GM19328 (cell line): Measurements from ENCODE around the gene GRID1.

Source experiments
- ATAC-seq: cut with Tn5 transposase; IDR thresholded peaks from one replicate; pipeline ENCODE4 v1.9.1; 2021; ENCODE audit warnings: mild to moderate bottlenecking, moderate library complexity; ENCODE audit not compliant: unreplicated experiment

Gene GRID1

DNA sequence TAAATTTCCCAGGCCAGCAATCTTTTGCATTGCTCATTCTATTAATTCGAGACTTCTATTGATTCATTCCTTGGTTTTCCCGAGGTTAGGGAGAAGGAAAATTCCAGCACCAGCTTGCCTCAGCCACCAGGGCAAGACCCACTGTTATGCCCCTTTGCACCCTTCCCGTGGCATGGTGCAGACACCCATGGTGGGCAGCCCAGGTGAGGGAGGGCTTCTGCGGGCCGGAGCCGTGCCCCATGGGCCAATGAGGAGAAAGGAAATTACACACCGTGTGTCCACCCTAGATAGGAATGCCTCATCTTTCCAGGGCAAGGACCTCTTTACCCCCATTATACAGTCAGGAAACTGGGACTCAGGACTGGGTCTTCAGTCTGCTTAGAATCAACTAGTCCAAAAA is 4.5 kb upstream of the GRID1 start:
- ATAC-seq, result no peak

DNA sequence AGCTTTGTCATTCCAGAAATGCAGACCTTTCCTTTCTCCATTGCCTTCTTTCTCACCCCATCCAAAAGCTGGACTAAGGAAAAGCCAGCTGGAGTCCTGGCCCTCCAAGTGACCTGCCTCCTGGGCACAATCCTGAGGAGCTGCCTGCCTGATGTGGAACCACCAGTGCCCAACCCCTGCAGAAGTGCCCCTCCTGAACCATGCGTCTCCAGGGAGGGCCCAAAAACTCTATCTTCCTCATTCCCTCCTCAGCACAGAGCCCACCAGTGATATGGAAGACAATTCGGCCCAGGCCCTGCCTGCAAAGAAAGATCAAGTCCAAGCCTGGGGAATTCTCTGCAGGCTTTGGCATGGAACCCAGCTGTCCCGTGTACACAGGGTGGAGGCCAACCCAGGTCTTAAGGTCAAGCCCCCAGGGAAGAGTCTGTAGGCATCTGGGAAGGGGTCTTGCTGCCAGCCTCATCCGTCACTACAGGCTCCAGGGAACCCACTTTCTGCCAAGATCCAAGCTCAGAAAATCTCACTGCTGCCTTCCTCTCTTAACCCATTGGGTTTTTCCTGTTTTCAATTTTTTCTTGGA is 3.5 kb upstream of the GRID1 start:
- no peak for ATAC-seq

DNA sequence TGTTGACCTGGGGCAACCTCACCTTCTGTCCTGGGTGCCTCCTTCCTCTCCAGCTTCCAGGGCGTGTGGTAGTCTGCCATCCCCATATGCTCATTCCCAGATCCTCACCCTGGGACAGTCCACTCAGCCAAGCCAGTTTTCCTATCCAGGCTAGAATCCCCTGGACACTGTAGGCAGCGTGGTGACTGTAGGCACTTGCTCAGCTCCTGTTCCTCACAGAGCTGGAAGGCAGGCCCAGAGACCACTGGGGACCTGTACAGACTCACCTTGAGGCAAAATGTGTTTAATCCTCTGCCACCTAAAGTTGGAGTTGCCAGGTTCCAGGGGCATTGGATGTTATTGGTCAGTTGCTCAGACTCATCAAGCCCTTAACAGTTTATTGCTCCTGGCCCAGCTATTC is 2.4 kb upstream of the GRID1 start:
- ATAC-seq, result no peak

DNA sequence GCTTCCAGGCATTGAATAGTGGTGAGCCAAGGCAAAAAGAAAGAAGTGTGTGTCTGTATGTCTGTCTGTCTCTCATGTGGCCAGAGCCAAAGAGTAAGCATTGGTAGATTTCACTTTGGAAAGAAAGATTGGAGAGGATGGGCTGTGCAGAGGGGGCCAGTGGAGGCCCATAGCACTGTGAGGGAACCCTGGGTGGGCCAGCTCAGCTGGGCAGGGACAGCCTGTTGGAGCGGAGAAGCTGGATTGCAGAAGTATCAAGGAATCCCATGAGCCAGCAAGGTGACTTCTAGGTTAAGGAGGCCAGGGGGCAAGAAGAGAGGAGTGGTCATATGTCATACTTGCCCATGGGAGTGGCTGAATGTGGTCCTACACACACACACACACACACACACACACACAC is 1.5 kb upstream of the GRID1 start:
- ATAC-seq, result no peak

DNA sequence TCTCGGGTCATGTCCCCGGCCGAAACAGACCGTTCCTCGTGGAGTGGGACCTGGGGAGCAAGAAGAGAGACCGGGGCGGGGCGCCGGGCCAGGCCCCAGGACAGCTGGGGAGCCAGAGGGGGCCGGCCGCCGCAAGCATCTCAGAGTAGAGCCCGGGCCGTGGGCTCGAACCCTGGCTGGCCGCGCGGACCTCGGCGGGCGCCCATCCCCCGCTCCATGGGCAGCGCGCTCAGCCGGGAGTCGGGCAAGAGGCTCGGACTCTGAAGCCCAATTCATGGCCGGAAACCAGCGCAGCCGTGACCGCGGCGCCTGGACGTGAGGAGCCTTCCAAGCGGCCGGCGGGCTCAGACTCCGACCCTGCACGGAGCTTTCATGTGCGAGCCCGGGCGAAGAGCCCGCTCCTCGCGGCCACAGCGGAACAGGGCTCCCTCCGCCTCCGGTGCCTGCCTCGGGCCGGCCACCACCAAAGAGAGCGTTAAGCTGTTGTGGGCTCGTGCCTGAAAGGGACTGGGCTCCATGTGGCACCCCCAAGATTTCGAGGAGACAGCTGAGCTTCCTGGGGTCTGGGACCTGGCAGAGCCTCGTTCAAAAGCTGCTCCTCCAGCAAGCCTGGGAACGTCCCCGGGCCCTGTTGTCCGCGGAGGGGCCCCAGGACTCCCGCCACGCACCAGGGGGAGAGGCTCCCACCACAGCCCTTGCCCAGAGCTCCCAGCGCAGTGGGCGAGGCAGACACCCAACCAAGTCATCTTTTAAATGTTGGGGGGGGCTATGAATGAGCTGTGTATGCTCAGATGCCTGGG is 757 bp upstream of the GRID1 start:
- ATAC-seq, result no peak

DNA sequence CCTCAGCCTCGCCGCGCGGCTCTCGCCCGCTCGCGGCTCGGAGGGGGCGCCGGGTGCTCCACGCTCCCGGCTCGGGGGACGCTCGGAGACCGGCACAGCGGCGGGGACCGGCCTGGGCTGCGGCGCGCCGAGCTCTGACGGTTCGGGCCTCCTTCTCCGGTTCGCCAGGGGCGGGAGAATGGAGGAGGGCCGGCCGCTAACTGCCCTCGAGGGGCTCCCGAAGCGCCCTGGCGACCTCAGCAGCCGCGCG is 232 bp upstream of the GRID1 start:
- no peak for ATAC-seq

DNA sequence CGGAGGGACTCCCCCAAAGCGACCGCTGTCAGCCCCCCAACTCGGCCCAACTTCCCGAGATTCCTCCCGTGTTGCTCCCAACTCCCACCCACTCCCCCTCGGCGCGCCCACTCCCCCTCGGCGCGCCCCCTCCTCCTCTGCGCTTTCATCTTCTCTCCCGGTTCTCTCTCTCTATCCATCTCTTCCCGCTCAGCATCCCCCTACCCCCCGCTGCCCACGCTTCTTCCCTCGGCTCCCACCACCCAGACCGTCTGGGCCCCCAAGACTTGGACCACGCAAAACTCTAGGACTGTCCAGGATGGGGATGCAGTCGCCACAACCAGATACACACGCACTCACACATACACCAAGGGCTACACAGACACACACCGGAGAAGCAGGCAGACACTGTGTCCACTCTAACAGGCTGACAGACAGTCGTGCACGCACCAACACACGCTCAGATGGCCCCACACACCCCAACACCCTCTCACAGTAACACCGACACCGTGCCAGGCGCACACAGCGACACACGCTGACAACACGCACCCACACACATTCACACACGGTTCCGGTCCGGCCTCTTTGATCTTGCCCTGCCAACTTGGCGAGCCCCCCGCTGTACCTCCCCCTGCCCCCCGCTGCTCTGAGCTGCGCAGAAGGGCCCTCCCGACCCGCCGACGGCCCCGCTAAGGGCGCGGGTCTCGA is 1.1 kb downstream of the GRID1 start:
- no peak for ATAC-seq

DNA sequence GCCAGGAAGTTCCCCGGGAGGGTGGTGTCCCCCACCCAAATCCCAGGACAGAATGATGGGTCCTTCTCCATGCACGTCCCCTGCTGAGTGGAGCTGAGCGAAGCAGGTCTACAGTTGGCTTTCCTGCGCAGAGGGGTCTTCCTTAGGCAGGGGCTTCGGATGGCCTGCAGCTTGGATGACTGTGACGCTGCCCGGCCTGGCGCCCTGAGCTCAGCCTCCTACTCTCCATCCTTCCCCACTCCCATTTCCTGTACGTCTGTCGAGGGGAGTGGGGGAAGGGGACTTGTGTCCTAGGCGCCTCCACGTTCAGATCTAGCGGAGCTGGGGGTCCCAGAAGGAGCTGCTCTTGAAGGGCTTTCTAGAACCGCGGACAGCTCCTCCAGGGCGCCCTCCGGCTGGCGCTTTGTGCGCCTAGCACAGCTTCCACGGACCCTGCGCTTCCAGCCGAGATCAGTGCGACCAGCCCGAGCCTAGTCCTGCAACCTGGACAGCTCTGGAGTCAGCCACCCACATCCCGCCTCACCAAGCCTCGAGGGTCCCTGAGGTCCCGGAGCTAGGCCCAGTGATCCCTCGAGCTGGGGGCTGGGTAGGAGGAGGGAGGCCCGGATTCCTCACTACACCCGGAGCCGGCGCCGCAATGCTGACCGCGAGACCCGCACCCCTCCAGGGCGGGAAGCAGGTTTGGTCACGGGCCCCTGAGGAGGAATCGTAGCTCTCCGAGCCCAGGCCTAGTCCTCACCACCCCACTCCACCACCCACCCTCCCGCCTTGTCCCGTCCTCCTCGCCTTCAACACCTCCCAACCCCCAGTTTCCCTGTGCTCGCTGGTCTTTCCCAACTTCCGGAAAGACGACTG is 1.9 kb downstream of the GRID1 start:
- ATAC-seq, result no peak

DNA sequence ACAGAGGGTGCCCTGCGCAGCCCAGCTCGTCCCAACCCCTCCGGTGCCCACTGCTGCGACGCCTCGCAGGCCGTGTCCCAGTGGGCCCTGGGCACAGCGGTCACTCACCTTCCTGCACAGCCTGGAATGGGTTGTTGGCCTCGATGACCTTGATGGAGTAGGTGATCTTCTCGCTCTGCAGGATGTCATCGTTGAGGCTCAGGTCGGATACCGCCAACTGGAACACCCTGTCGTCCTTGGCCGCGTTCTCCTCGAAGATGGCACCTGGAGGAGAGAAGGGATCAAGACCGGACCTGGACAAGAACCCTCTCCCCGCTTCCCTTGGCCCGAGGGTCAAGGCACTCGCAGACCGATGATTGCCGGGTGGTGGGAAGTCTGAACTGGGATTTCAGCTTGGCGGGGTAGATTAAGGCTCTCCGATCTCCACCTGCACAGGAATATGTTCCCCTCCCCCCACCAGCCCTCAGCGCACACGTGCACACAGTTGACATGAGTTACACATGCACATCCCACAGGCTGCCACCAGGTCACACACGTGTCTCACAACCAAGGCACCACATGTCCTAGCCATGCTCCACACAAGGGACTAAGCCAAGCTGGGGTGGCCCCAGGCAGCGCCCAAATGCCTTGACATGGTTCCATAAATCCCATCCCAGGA is 2.6 kb downstream of the GRID1 start:
- no peak for ATAC-seq

DNA sequence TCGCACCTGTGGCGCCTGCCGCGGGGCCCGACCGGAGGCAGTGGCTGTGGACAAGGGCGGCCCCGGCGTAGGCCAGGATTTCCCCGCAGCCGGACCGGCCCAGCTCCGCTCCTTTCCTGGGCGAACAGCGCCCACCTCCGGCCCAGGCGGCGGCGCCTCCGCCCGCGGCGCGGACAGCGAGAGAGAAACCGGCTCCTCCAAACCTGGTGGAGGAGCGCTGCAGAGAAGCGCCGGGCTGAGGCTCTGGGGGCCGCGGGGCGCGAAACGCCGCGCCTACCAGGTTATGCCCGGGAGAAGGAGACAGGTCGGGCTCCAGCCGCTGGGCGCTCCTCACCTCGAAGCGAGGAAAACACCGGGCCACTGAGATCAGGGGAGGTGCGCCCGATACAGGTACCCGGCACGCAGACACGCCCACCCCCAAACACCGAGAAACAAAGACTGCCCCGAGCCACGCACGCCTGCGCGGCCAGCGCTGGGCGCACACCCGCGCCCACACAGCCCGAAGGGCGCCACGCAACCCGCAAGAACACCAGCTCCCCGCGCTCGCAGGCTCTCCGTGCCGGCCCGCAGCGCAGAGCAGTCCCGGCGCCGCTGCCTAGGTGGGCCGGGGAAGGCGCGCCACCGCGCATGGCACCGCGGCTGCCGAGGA is 3.3 kb downstream of the GRID1 start:
- no peak for ATAC-seq

DNA sequence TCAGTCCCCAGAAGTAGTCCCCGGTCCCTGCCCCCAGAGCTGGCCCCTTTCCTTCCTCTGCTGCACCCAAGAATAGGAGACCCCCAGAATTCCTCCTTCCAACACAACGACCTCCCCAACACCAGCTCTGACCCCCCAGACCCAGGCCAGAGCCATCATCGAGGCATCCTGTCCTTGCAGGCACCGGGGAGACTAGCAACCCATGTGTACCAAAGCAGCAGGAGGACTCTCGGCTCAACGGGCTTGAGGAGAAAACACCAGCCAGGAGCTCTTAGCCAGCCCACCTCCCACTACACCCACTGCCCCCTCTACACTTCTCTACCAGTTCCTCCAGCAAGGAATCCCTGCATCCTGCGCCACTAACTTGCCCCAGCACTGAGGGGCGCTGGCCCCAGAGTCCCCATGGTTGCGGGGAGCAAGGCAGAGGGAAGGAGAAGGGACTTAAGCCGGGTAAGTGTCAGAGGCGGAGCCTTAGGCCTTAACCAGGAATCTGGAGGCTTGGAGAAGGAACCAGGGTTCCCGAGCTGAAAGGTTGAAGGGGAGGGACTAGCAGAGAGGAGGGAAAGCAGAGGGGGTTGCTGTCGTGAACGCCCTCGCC is 3.9 kb downstream of the GRID1 start:
- ATAC-seq, result no peak

DNA sequence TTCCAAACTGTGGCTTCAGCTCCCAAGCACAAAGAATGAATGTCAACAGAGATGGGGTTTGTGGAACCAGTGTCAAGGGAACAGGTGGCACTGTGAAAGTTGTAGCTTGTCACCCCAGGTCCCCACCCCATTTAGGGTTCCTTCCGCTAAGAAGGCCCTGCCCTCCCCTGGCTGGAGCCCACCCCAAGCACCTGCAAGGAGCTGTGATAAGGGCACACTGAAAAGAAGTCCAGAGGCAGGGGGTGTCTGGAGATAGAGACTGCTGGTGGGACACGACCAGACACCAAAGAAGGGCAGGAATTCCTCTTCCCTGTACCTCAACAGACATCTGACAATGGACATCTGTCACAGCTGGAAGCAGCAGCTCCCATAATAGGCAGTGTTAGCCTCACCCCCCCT is 4.5 kb downstream of the GRID1 start:
- ATAC-seq, result no peak

DNA sequence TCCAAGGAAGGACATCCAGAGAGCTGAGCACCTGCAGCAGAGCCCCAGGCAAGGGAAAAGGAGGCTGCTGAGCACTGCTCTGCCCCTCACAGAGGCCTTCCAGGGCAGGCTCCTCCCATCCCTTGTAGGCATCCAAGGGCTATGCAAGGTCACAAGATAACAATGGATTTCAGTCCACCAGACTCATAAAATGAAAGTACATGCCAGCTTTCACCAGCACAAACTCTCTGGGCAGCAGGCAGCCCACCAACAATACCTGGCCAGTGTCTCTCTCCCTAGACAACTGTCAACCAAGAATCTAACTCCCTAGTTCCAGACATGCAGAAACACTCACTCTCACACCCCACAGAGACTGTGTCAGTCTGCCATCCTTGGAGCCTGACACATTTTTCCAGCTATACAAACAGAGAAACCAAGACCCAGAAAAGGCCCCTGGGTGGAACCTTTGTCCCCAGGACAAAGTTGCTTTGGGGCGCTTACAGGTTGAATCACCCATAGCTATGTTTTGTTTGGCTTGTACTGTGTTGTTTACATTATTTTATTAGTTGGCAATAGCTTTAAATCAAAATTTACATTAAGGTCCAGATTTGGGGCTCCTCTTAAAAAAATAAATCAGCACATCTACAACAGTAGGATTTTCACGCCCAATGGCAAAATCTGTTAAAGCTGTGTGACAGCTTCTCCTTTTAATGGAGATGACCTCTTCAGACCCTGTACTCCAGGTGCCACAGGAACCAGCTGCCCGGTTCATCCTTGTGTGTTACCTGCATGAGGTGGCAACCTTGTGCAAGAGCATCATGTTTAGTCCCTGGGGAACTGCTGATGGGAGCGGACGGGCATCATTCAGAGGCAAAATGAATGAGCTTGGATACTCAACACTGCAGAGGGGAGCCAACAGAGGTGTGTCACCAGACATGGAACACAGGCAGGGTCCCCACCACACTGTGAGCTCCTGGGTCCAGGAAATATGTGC is 5.2 kb downstream of the GRID1 start:
- ATAC-seq, result no peak

DNA sequence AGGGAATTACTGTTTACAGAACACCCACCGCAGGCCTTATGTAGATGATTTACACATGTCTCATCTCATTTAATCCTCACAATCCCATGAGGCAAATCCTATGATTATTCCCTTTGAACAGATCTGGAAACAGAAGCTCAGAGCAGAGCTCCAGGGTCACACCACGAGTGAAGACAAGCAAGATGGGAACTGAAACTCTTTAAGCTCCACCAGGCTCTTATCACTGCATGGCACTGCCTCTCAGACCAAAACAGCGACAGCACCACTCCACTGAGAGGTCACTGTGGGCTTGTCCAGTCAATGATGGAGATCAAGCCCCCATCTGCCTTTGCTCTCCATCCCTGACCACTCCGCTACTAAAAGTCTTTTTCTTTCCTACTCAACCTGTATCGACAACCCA is 5.9 kb downstream of the GRID1 start:
- ATAC-seq, result no peak

DNA sequence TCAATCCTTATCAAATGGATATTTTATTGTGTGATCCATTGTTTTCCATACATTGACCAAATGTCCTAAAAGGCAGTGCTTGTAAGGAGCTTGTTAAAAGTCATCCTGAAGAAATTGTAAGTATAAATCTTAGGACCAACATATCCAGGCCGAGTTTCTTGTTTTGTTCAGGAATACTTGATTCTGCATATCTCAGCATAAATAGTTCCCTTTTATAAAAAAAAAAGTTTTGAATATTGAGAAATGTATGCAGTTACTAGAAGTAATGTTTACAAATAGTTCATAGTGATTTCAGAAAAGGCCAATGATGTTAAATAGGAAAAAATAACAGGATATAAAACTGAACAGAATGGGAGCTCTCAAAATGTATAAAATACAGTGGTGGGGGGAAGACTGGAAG is 6.6 kb downstream of the GRID1 start:
- no peak for ATAC-seq

DNA sequence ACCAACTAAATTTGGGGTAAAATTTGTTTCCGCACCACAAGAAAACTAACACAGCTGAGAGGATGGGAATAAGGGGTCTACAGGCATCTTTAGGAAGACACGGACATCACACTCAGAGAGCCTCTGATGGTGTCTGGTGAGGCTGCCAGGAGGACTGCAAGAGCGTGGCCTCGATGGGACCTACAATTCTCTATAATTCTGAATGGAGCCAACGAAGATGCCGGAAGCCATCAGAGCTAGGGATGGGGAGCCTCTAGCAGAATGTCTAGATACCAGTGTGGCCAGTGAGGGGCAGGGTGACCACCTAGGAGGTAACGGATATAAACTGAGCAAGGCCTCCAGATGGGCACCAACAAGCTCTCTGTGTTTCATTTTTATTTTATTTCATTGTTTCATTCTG is 7.5 kb downstream of the GRID1 start:
- no peak for ATAC-seq

DNA sequence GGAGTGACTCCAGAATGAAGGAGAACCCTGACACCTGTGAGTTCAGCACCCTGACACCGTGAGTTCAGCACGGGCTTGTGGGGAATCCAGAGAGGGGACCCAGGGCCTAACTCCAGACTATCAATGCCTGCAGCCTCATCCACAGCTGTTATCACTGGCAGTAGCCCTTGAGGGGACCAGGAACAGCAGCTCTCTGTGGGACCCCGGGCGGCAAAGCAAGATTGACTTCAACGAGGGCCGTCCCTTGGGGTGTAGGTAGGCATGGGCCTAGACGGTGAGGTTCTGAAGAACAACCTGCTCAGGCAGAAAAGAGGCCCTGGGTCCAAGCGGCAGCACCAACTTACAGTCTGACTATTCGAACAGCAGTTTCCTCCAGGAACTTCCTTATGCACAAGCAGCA is 8.9 kb downstream of the GRID1 start:
- no peak for ATAC-seq

DNA sequence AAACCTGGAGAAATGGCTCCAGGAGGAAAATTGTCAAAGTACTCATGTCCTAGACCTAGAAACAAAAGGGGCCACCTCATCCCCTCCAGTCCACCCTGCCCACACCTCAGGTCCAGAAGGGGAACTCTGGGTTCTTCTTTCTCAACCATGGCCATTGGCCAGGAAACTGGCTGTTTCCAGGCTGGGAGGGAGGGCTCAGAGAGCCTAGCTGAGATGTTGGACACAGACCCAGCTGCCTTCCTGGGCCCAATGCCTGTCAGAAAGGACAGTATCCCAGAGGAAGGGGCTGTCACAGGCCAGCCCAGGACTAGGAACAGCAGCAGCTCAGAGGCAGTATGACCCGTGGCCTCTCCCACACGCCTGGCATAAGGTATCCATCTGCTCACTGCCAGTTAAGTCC is 9.6 kb downstream of the GRID1 start:
- ATAC-seq, result no peak

DNA sequence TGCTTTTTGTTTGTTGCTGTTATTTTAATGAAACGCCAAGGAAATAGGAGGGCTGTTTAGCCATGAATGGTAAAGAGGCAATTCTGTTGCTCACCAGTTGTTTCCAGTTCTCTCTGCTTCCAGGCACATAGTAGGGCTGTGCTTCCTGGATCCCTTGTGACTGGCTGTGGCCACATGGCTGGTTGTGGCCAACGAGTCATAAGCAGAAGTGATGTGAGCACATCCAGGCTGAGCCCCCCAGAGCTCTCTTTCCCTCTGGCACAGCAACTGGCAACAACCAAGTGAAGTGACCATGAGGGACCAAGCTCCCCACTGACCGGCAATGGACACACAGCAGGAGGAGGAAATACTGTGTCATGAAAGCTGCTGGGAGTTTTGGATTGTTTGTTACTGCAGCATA is 10.3 kb downstream of the GRID1 start:
- ATAC-seq, result no peak
